Transverse colon (tissue), 4 donors: ENCODE measurements around the gene NCOA3. TPM values are rescaled to one million over a fixed set of nuclear protein-coding genes. Genes with fewer than 3 reads are reported as not detected.

ENCODE experiments used
- DNase-seq: peaks from one replicate; pipeline ENCODE4 v3.0.0-alpha.2; 2019
- H3K27ac ChIP-seq, 4 donors: fragments of 200-600 bp; sonication (generic); 2 replicates each; pipeline ENCODE4 v1.5.1; 2016 to 2018; ENCODE audit warnings: inconsistent platforms in 4 of 4
- H3K27me3 ChIP-seq: fragments of 200-600 bp; sonication (generic); 2 replicates; pipeline ENCODE4 v1.5.1; 2017; ENCODE audit warnings: inconsistent platforms
- H3K36me3 ChIP-seq, 4 donors: fragments of 200-600 bp; sonication (generic); 2 replicates each; pipeline ENCODE4 v1.5.1; 2017 to 2019; ENCODE audit warnings: inconsistent platforms in 4 of 4
- H3K4me1 ChIP-seq, 4 donors: fragments of 200-600 bp; sonication (generic); 2 replicates each; pipeline ENCODE4 v1.5.1; 2017 to 2020; ENCODE audit warnings: inconsistent platforms in 4 of 4
- H3K4me3 ChIP-seq, 4 donors: fragments of 200-600 bp; sonication (generic); 1 replicate in 1 of 4; 2 replicates in 3 of 4; pipeline versions ENCODE4 v1.5.1 to v1.6.1; 2017 to 2019; ENCODE audit warnings: inconsistent platforms in 4 of 4
- H3K9me3 ChIP-seq, 2 donors: fragments of 200-600 bp; sonication (generic); 2 replicates each; pipeline ENCODE4 v1.5.1; 2017 to 2019; ENCODE audit warnings: inconsistent platforms in 2 of 2
- EP300 ChIP-seq: sonication (generic); formaldehyde crosslinking; IDR thresholded peaks from one replicate; pipeline ENCODE4 v1.6.1; 2017; ENCODE audit warnings: antibody characterized with exemption, low read depth
- POLR2A ChIP-seq: fragments of 450-650 bp; IDR thresholded peaks from one replicate; pipeline ENCODE4 v1.6.1; 2016; ENCODE audit warnings: antibody characterized with exemption, mild to moderate bottlenecking, moderate library complexity
- POLR2AphosphoS5 ChIP-seq, 3 donors: sonication (generic); formaldehyde crosslinking; IDR thresholded peaks; one replicate each; pipeline ENCODE4 v1.6.1; 2016; ENCODE audit warnings: antibody characterized with exemption in 3 of 3
- WGBS, 2 donors: methylation state at CpG; one replicate each; pipeline ENCODE4 v1.1.5; 2018; ENCODE audit warnings: low coverage in 1 of 2; 5-methylcytosine and 5-hydroxymethylcytosine counted together
- in situ Hi-C, 4 donors: fragments of 200-750 bp; cut with MboI; loops; one replicate each; pipeline versions ENCODE4 v1.15.0 to v1.15.1; 2017; ENCODE audit warnings: low sequenced_read_pairs in 3 of 4, low pct_ligation_motif_present in 1 of 4, low pct_unique_long_range_greater_than_20kb in 1 of 4
- intact Hi-C: fragments of 100-400 bp; cut with DNase I; formaldehyde crosslinking; loops from one replicate; pipeline ENCODE4 v1.15.1; 2023; ENCODE audit warnings: low total_unique reads
- total RNA-seq, 4 donors: library from RNA; depleted of rRNA; stranded (reverse); fragments of >200 nt; gene quantifications; one replicate each; pipeline ENCODE4 v1.1.0, GENCODE V29; 2016
- TF ChIP-seq, protein P1 (sequence below), 5 experiments: fragments of 200-600 bp in 3 of 5; fragments of 450-650 bp in 2 of 5; sonication (generic) in 3 of 5; IDR thresholded peaks; 1 replicate in 2 of 5; 2 replicates in 3 of 5; pipeline ENCODE4 v1.5.1; 2016 to 2017; ENCODE audit warnings: antibody characterized with exemption in 5 of 5, inconsistent platforms in 3 of 5, mild to moderate bottlenecking in 2 of 5, moderate library complexity in 1 of 5

NCOA3 gene
- total RNA-seq, 4 donors from 2014 or later = 9.2 to 39.1 (median 22.3) TPM

DNA sequence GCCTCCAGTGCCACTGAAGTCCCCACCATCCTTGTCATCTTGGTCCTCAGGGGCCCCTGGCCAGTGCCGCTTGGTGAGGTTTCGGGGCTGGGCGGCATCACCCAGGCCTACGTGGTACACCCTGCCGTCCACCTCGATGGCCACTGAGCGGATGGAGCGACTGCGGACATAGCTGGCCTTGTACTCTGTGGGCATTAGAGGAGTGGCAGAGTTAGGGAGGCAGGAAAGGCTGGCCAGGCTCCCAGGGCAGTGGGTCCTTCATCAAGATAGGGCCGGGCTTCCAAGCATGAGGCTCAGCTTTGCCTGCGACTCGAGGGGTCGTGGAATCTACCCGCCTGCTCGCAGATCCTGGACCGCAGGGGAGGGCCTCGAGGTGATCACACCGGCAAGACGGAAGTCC lies 164.6 kb downstream of the NCOA3 start:
- Histone ChIP-seq H3K4me1 (peaks cover 0 to 8% (median 4%) of the 10 kb centered on the region in 4 donors), H3K27ac (no peak overlapping the region), H3K4me3 (no peak overlapping the region), H3K36me3 (no peaks in the 10 kb centered on the region), H3K9me3 (no peaks in the 10 kb centered on the region), H3K27me3 (no peaks in the 10 kb centered on the region)
- DNase-seq = no peak
- intact Hi-C loops = no loop called here
- WGBS, 2 donors = 98 to 100% methylated on average over 3 to 19 of the region's 19 CpGs
- TF ChIP-seq POLR2A (no peak), POLR2AphosphoS5 (IDR thresholded peaks at IDR 0.05) (no peak), EP300 (no peak)
- TF ChIP-seq, protein P1, sequence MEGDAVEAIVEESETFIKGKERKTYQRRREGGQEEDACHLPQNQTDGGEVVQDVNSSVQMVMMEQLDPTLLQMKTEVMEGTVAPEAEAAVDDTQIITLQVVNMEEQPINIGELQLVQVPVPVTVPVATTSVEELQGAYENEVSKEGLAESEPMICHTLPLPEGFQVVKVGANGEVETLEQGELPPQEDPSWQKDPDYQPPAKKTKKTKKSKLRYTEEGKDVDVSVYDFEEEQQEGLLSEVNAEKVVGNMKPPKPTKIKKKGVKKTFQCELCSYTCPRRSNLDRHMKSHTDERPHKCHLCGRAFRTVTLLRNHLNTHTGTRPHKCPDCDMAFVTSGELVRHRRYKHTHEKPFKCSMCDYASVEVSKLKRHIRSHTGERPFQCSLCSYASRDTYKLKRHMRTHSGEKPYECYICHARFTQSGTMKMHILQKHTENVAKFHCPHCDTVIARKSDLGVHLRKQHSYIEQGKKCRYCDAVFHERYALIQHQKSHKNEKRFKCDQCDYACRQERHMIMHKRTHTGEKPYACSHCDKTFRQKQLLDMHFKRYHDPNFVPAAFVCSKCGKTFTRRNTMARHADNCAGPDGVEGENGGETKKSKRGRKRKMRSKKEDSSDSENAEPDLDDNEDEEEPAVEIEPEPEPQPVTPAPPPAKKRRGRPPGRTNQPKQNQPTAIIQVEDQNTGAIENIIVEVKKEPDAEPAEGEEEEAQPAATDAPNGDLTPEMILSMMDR (IDR thresholded peaks at IDR 0.05) = no peak
- in situ Hi-C loops = loop anchor here in 3 of 4 donors (5.0 to 10.0 kb wide), 3 partner anchors 948 to 958 kb away; no protein-coding TSS in a partner anchor

DNA sequence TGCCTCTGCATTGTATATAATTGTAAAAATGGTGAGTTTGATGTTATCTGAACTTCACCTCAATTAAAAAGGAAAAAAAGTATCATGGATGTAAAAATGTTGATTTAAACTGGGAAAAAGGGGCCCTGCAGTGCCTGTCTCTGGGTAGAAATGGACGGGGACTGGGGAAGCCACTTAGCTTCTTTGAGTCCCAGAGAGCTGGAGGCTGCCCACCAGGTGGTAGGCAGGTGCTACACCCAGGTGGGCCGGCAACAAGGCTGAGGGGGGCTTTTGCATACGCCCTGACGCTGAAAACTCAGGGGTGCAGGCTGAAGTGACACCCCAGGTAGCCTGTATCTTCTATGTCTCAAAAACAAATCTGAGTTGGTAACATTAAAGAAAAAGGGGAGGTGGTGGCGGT lies 165.4 kb downstream of the NCOA3 start:
- in situ Hi-C loops = loop anchor here in 3 of 4 donors (5.0 to 10.0 kb wide), 3 partner anchors 948 to 958 kb away; no protein-coding TSS in a partner anchor
- intact Hi-C loops = no loop called here
- Histone ChIP-seq H3K4me3 (no peak overlapping the region), H3K9me3 (no peaks in the 10 kb centered on the region), H3K27ac (no peak overlapping the region), H3K36me3 (no peaks in the 10 kb centered on the region), H3K27me3 (no peaks in the 10 kb centered on the region), H3K4me1 (peaks cover 0 to 8% (median 4%) of the 10 kb centered on the region in 4 donors)
- DNase-seq = no peak
- 84% methylated on average over 5 of the region's 5 CpGs; no CpG with 5 or more reads in 1 of the 2 donors for WGBS, 2 donors
- TF ChIP-seq, protein P1 (IDR thresholded peaks at IDR 0.05) = no peak
- no peak for TF ChIP-seq EP300
- no peak for TF ChIP-seq POLR2AphosphoS5 (IDR thresholded peaks at IDR 0.05)
- TF ChIP-seq POLR2A = no peak

DNA sequence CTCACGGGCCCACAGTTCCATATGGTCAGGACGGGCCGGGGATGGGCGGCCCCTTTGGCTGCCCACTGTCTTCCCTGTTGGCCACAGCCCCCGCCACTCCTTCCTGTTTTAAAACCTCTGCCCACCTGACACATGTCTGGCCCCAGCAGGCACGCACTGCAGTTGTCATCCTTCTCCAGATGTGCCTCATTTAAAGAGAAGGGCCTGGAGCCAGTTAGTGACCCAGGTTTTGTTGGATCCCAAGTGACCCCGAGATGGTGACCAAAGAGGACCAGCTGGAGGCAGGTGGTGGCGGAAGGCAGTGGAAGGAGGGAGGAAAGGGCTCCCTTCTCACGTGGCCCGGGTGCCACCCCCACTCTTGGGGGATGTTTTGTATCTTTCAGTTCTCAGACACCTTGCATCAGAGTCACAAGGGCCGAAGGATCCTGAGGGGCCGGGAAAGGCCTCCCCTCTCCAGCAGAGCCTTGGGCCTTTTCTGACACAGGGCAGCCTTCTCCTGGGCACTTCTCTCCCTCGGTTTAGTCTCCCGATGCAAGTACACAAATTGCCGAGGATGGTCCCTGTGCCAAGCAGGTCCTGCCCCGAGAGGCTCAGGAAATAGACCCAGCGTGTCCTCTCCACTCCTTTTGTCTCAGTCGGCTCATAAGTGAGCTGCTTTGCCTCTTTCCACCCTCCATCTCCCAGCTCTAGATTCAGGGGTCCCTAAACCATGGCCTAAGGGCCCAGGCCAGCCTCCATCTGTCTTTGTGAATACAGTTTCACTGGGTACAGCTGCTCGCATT lies 166.0 kb downstream of the NCOA3 start:
- intact Hi-C loops (no loop called here), in situ Hi-C loops (loop anchor here in 3 of 4 donors (5.0 to 10.0 kb wide), 3 partner anchors 947 to 957 kb away; no protein-coding TSS in a partner anchor)
- DNase-seq = no peak
- no peak overlapping the region for H3K27ac ChIP-seq
- no peaks in the 10 kb centered on the region for H3K27me3 ChIP-seq
- H3K36me3 ChIP-seq = no peaks in the 10 kb centered on the region
- H3K9me3 ChIP-seq = no peaks in the 10 kb centered on the region
- WGBS, 2 donors = 69% methylated on average over 17 of the region's 19 CpGs; no CpG with 5 or more reads in 1 of the 2 donors
- TF ChIP-seq POLR2AphosphoS5 (IDR thresholded peaks at IDR 0.05) (no peak), POLR2A (no peak)
- TF ChIP-seq, protein P1 (IDR thresholded peaks at IDR 0.05) = no peak
- H3K4me3 ChIP-seq = no peak overlapping the region
- H3K4me1 ChIP-seq = peaks cover 0 to 8% (median 4%) of the 10 kb centered on the region in 4 donors

DNA sequence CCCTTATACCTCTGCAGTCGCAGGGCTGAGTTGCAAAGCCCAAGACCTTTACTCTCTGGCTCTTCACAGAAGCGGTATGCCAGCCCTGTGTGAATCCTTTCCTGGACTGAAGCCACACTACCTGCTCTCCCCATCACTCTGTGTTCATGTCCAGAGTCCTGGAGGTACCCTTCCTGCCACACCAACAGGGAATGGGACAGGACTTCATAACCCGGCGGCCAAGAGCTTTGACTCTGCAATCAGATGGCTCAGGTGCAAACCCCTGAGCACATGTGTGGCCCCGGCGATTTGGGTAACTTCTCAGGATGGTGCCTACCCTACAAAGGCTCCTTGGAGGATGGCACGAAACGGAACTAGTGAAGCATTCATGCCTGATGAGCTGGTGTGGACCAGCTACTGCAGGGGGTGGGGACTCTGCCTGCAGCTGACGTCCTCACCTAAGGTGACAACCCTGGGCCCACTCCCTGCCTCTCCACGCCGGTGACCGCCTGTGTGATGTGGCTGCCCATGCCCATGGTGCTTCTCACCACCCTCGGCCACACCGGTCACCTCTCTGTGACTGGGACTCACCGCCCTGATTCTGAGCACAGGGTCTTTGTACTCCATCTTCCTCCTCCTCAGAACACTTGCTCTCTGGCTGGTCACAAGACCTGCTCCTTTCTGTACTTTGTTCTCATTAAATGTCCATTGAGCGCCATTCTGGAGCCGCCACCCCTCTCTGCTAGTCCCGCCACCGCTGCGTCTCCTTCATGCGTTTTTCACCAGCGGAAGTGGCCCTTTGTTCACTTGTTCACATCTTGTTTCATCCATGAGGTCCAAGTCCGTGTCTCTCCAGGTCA lies 166.8 kb downstream of the NCOA3 start:
- in situ Hi-C loops = loop anchor here in 3 of 4 donors (5.0 to 10.0 kb wide), 3 partner anchors 946 to 956 kb away; no protein-coding TSS in a partner anchor
- WGBS, 2 donors = 93 to 100% methylated on average over 1 to 23 of the region's 23 CpGs
- DNase-seq = no peak
- Histone ChIP-seq H3K4me1 (peaks cover 0 to 8% (median 4%) of the 10 kb centered on the region in 4 donors), H3K27ac (no peak overlapping the region), H3K27me3 (no peaks in the 10 kb centered on the region), H3K36me3 (no peaks in the 10 kb centered on the region), H3K4me3 (no peak overlapping the region), H3K9me3 (no peaks in the 10 kb centered on the region)
- TF ChIP-seq EP300 (no peak), POLR2AphosphoS5 (IDR thresholded peaks at IDR 0.05) (no peak), POLR2A (no peak)
- TF ChIP-seq, protein P1 (IDR thresholded peaks at IDR 0.05) = no peak
- intact Hi-C loops = no loop called here
